Adipocyte (in vitro differentiated cells): ENCODE measurements around the gene SLC52A1.
"Not testable (repeated sequence)": the region's sequence is repeated elsewhere in the genome, so short reads cannot be mapped to it uniquely, and the experiment has no call there.

Source experiments
- DNase-seq: peaks from one replicate; pipeline ENCODE4 v3.0.0-alpha.2; 2015; ENCODE audit warnings: low read depth
- H3K27me3 ChIP-seq: replicated peaks from 2 replicates; pipeline ENCODE4 v1.7.0; 2013; ENCODE audit warnings: mild to moderate bottlenecking, low read length, moderate library complexity; ENCODE audit not compliant: control insufficient read depth, insufficient read depth
- H3K36me3 ChIP-seq: 2 replicates; pipeline ENCODE4 v1.7.0; 2013; ENCODE audit warnings: low read length, mild to moderate bottlenecking, moderate library complexity; ENCODE audit not compliant: control insufficient read depth, insufficient read depth, severe bottlenecking
- H3K4me1 ChIP-seq: 2 replicates; pipeline ENCODE4 v1.7.0; 2013; ENCODE audit warnings: mild to moderate bottlenecking, low read length, moderate library complexity; ENCODE audit not compliant: control insufficient read depth, insufficient read depth
- H3K4me3 ChIP-seq: 2 replicates; pipeline ENCODE4 v1.7.0; 2013; ENCODE audit warnings: mild to moderate bottlenecking, low read length, moderate library complexity
- H3K9ac ChIP-seq: 2 replicates; pipeline ENCODE4 v1.7.0; 2013; ENCODE audit warnings: mild to moderate bottlenecking, low read length, moderate library complexity
- H3K9me3 ChIP-seq: 2 replicates; pipeline ENCODE4 v1.7.0; 2013; ENCODE audit warnings: mild to moderate bottlenecking, low read length, moderate library complexity; ENCODE audit not compliant: control insufficient read depth

SLC52A1 gene

GRCh38 chr17:5035315-5035714 is at the start of gene SLC52A1:
Gene SLC52A1, minus strand, starts transcription at chr17:5035426. Its CDS starts 820 bp downstream, at chr17:5034606.
- no peak for DNase-seq

GRCh38 chr17:5080591-5080990 is 45.4 kb upstream of the SLC52A1 start:
- H3K9me3 ChIP-seq = peaks cover 15% of the 10 kb centered on the region
- no peak for DNase-seq
- peaks cover 13% of the 10 kb centered on the region for H3K4me1 ChIP-seq
- H3K4me3 ChIP-seq = no peak overlapping the region
- no peaks in the 10 kb centered on the region for H3K27me3 ChIP-seq
- H3K36me3 ChIP-seq = no peaks in the 10 kb centered on the region
- H3K9ac ChIP-seq = no peak overlapping the region

More at GRCh38 chr17:5035315-5035714, at the start of gene SLC52A1:
- H3K36me3 ChIP-seq = no peaks in the 10 kb centered on the region
- peak within 1 kb of the TSS; percentile 60 for H3K4me3 ChIP-seq
- H3K27me3 ChIP-seq = peaks cover 20% of the 10 kb centered on the region
- H3K9ac ChIP-seq = no peak within 1 kb of the TSS
- peaks cover 2% of the 10 kb centered on the region for H3K4me1 ChIP-seq
- no peaks in the 10 kb centered on the region for H3K9me3 ChIP-seq

DNA sequence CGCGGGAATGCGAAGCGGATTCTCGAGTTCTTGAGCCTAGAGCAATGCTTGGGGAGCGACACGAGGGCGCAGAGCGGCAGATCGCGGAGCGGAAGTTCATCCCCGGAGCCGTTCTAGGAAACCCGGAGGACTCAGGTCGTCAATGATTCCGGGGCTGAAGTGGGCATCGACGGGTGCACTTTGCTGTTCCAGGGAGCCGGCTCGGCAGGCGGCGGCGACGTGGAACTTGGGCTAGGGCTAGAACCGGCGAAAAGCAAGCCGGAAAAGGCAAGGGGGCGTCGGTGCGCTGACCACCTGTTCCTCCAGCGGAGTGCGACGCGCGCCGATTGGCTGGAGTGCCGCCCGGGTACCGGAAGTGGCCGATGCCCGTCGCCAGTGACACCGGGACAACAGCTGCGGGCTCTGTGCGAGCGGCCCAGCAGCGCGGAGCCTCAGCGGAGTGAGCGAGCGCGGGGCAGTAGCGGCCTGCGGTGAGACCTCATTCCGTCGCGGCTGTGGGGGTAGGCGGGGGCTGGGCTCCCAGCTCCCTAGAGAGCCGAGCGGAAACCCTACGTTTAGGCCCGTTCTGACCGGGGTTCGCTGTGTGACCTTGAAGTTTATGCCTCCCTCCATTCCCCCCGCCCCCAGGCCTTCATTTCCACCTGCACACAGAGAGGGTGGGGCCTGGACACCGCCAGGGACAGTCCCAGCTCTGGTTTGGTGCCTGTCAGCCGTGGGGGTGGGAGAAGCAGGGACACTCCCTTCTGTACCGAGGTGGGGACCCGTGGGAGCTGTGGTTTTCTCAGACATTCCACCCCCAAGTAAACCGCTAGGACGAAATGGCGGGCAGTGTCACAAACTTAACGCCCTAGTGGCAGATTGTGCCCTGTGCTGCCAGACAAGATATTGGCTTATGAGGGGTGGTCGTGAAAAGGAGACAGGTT is 43.1 kb upstream of the SLC52A1 start, which contains the start of gene ZFP3:
TSS of gene ZFP3 (plus strand) at position 362 of the 923 bp plus-strand sequence. CDS start 13,038 bp downstream, outside the sequence.
- H3K9me3 ChIP-seq = no peaks in the 10 kb centered on the region
- H3K4me3 ChIP-seq = peak within 1 kb of the TSS; percentile 90
- peaks cover 13% of the 10 kb centered on the region for H3K4me1 ChIP-seq
- peaks cover 3% of the 10 kb centered on the region for H3K27me3 ChIP-seq
- DNase-seq = peak; percentile 46
- no peaks in the 10 kb centered on the region for H3K36me3 ChIP-seq
- H3K9ac ChIP-seq = peak within 1 kb of the TSS; percentile 81

DNA sequence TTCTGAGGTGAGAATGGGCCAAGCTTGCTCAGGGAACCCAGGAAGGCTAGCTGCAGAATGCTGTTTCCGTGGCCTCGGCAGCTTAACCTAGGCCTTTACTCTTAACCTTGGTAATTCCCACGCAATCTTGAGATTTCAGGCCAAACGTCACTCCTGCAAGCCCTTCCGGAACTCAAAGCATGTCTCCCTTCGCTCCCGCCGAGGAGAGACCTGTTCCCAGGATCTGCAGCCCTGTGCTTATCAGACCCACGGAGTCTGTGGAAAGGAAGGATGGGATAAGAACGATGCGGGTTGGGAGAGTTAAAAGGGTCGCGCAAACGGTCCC is 42.5 kb upstream of the SLC52A1 start:
- peaks cover 3% of the 10 kb centered on the region for H3K27me3 ChIP-seq
- H3K36me3 ChIP-seq = no peaks in the 10 kb centered on the region
- no peak for DNase-seq
- H3K4me1 ChIP-seq = peaks cover 13% of the 10 kb centered on the region
- no peaks in the 10 kb centered on the region for H3K9me3 ChIP-seq
- H3K9ac ChIP-seq = peak overlapping the region; percentile 81
- H3K4me3 ChIP-seq = peak overlapping the region; percentile 90

DNA sequence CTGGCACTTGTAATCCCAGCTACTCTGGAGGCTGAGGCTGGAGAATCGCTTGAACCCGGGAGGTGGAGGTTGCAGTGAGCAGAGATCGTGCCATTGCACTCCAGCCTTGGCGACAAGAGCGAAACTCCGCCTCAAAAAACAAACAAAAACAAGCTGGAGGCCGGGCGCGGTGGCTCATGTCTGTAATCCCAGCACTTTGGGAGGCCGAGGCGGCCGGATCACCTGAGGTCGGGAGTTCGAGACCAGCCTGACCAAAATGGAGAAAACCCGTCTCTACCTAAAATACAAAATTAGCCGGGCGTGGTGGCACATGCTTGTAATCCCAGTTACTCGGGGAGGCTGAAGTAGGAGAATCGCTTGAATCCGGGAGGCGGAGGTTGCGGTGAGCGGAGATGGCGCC is 42.0 kb upstream of the SLC52A1 start:
- H3K9me3 ChIP-seq = not testable (repeated sequence)

DNA sequence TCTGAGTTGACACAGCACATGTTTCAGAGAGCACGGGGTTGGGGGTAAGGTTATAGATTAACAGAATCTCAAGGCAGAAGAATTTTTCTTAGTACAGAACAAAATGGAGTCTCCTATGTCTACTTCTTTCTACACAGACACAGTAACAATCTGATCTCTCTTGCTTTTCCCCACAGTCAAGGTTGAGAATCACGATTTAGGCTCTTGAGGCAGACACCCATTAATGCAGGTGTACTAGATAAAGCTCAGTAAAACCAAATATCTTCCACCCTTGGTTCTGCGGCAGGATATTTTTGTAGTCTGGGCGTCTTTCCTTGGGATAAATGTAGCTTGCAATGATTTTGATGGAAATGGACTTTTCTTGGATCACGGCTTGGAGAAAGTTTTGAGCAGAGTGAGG is 40.2 kb upstream of the SLC52A1 start:
- H3K9ac ChIP-seq, H3K36me3 ChIP-seq, H3K4me3 ChIP-seq, DNase-seq, H3K9me3 ChIP-seq: not testable (repeated sequence)
- peaks cover 12% of the 10 kb centered on the region for H3K27me3 ChIP-seq
- H3K4me1 ChIP-seq = peaks cover 13% of the 10 kb centered on the region

More for the DNA sequence above, 42.0 kb upstream of the SLC52A1 start:
- DNase-seq, H3K9ac ChIP-seq, H3K27me3 ChIP-seq, H3K36me3 ChIP-seq: not testable (repeated sequence)
- H3K4me3 ChIP-seq = peak overlapping the region; percentile 90
- H3K4me1 ChIP-seq = peaks cover 13% of the 10 kb centered on the region

DNA sequence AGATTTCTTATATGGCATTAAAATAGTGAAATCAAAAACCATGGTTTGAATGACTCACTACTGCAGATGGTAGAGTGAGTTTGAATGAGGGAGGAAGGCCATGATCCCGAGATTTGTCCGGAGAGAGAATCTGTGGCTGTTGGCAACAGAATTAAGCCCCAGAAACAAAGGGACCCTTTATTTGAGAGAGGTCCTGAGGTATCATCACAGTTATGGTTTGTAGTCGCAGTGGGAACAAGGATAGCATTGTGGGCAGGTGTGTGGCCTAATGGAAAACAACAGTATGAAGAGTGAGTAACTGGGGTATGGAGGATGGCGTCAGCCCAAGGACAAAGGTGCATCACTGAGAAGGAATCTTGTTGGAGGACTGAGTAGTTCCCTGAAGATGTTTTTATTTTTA is 34.5 kb upstream of the SLC52A1 start:
- DNase-seq = no peak
- Histone ChIP-seq H3K4me3 (no peak overlapping the region), H3K27me3 (peaks cover 12% of the 10 kb centered on the region), H3K36me3 (no peaks in the 10 kb centered on the region), H3K4me1 (no peaks in the 10 kb centered on the region), H3K9ac (no peak overlapping the region), H3K9me3 (no peaks in the 10 kb centered on the region)

- H3K9ac ChIP-seq = no peak overlapping the region
Observed at GRCh38 chr17:5068236-5068635, 33.0 kb upstream of the SLC52A1 start.

DNA sequence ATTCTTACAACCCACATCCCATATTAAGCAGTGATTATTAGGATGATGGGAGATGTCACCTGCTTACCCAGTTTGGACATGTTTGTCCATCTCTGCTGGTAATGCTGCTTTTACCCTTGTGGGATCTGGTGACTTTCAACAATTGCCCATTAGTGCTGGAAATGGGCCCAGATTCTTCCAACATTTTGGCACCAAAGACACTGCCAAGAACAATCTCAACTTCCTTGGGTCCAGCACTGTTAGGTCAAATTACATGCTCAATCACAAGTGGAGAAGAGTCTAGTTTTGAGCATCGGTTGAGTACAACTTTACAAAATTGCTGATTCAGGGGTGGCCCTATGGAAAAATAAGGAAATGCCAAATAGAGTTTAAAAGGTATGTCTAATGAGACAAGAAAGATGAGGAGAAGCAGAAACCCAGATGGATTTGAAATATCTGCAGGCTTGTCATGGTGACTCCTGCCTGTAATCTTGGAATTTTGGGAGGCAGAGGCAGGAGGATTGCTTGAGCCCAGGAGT is 30.1 kb upstream of the SLC52A1 start:
- Histone ChIP-seq H3K9ac (no peak overlapping the region), H3K4me1 (no peaks in the 10 kb centered on the region), H3K27me3 (no peaks in the 10 kb centered on the region), H3K4me3 (no peak overlapping the region), H3K9me3 (no peaks in the 10 kb centered on the region), H3K36me3 (no peaks in the 10 kb centered on the region)
- peak; percentile 8 for DNase-seq

More at GRCh38 chr17:5068236-5068635, 33.0 kb upstream of the SLC52A1 start:
- no peaks in the 10 kb centered on the region for H3K36me3 ChIP-seq
- H3K9me3 ChIP-seq = no peaks in the 10 kb centered on the region
- H3K4me3 ChIP-seq = no peak overlapping the region
- H3K4me1 ChIP-seq = no peaks in the 10 kb centered on the region
- peak; percentile 21 for DNase-seq
- peaks cover 8% of the 10 kb centered on the region for H3K27me3 ChIP-seq

DNA sequence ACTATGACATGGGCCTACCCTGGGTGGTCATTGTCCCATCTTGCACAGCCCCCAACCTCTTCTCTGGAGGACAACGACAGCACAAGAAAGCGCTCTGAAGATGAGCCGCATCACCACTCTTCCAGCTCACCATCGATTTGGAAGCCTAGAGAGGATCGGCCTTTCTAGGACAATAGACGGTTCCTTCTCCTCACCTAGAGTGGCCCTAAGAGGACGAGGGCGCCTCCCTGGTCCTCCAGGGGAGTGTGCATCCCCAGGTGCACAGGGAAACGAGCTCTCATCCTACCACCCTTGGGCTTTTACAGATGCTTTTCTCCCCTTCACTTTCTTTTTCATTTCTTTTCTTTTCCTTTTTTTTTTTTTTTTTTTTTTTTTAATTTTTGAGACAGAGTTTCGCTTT is 20.3 kb upstream of the SLC52A1 start:
- DNase-seq = no peak
- H3K4me3 ChIP-seq = no peak overlapping the region
- no peaks in the 10 kb centered on the region for H3K27me3 ChIP-seq
- no peaks in the 10 kb centered on the region for H3K4me1 ChIP-seq
- no peaks in the 10 kb centered on the region for H3K36me3 ChIP-seq
- H3K9ac ChIP-seq = no peak overlapping the region
- no peaks in the 10 kb centered on the region for H3K9me3 ChIP-seq

GRCh38 chr17:5050278-5050677 is 15.1 kb upstream of the SLC52A1 start:
- H3K4me1 ChIP-seq = peaks cover 12% of the 10 kb centered on the region
- no peak overlapping the region for H3K9ac ChIP-seq
- DNase-seq = peak; percentile 83
- H3K27me3 ChIP-seq = no peaks in the 10 kb centered on the region
- H3K36me3 ChIP-seq = no peaks in the 10 kb centered on the region
- no peak overlapping the region for H3K4me3 ChIP-seq
- H3K9me3 ChIP-seq = no peaks in the 10 kb centered on the region
